HG02759 (cell line): Measurements from ENCODE around the gene CYP2U1.
"Not testable (repeated sequence)": the region's sequence is repeated elsewhere in the genome, so short reads cannot be mapped to it uniquely, and the experiment has no call there.

Experiments
- ATAC-seq: cut with Tn5 transposase; IDR thresholded peaks from one replicate; pipeline ENCODE4 v1.9.1; 2021; ENCODE audit warnings: mild to moderate bottlenecking, moderate library complexity; ENCODE audit not compliant: unreplicated experiment

Gene CYP2U1

GRCh38 chr4:107930821-107931774 is at the start of gene CYP2U1:
CYP2U1 (plus strand) TSS chr4:107931549; CDS start chr4:107931644, 95 bp downstream.
- ATAC-seq = peak; percentile 96

- no peak for ATAC-seq
Observed at GRCh38 chr4:107885865-107886264, 45.5 kb upstream of the CYP2U1 start.

- no peak for ATAC-seq
Observed at GRCh38 chr4:107888237-107888636, 43.1 kb upstream of the CYP2U1 start.

- ATAC-seq = no peak
Observed at GRCh38 chr4:107890779-107891178, 40.6 kb upstream of the CYP2U1 start.

- no peak for ATAC-seq
Observed at GRCh38 chr4:107891299-107891698, 40.0 kb upstream of the CYP2U1 start.

- no peak for ATAC-seq
Observed at GRCh38 chr4:107893171-107894137, 37.9 kb upstream of the CYP2U1 start.

- ATAC-seq = no peak
Observed at GRCh38 chr4:107894138-107894603, 37.2 kb upstream of the CYP2U1 start.

GRCh38 chr4:107896158-107896645 is 35.1 kb upstream of the CYP2U1 start:
- peak; percentile 50 for ATAC-seq

GRCh38 chr4:107896646-107897045 is 34.7 kb upstream of the CYP2U1 start:
- no peak for ATAC-seq

- no peak for ATAC-seq
Observed at GRCh38 chr4:107897823-107898222, 33.5 kb upstream of the CYP2U1 start.

GRCh38 chr4:107900067-107900466 is 31.3 kb upstream of the CYP2U1 start:
- ATAC-seq = no peak

GRCh38 chr4:107900508-107900907 is 30.8 kb upstream of the CYP2U1 start:
- no peak for ATAC-seq

- ATAC-seq = no peak
Observed at GRCh38 chr4:107901213-107901934, 30.0 kb upstream of the CYP2U1 start.

GRCh38 chr4:107902715-107903114 is 28.6 kb upstream of the CYP2U1 start:
- ATAC-seq = peak; percentile 82

- not testable (repeated sequence) for ATAC-seq
Observed at GRCh38 chr4:107905082-107905481, 26.3 kb upstream of the CYP2U1 start.

- no peak for ATAC-seq
Observed at GRCh38 chr4:107906458-107907100, 24.8 kb upstream of the CYP2U1 start.

- ATAC-seq = no peak
Observed at GRCh38 chr4:107908377-107908776, 23.0 kb upstream of the CYP2U1 start.

GRCh38 chr4:107913283-107913899 is 18.0 kb upstream of the CYP2U1 start:
- peak; percentile 95 for ATAC-seq

GRCh38 chr4:107915220-107915619 is 16.1 kb upstream of the CYP2U1 start:
- ATAC-seq = no peak
